ENCODE measurements around the gene PROK1. TPM values are rescaled to one million over a fixed set of nuclear protein-coding genes. Genes with fewer than 3 reads are reported as not detected.

Gene PROK1
- polyA plus RNA-seq, 1 donor (not counting 4 experiments of a cell fraction or from before 2014, with no cell fraction given), result not detected

DNA sequence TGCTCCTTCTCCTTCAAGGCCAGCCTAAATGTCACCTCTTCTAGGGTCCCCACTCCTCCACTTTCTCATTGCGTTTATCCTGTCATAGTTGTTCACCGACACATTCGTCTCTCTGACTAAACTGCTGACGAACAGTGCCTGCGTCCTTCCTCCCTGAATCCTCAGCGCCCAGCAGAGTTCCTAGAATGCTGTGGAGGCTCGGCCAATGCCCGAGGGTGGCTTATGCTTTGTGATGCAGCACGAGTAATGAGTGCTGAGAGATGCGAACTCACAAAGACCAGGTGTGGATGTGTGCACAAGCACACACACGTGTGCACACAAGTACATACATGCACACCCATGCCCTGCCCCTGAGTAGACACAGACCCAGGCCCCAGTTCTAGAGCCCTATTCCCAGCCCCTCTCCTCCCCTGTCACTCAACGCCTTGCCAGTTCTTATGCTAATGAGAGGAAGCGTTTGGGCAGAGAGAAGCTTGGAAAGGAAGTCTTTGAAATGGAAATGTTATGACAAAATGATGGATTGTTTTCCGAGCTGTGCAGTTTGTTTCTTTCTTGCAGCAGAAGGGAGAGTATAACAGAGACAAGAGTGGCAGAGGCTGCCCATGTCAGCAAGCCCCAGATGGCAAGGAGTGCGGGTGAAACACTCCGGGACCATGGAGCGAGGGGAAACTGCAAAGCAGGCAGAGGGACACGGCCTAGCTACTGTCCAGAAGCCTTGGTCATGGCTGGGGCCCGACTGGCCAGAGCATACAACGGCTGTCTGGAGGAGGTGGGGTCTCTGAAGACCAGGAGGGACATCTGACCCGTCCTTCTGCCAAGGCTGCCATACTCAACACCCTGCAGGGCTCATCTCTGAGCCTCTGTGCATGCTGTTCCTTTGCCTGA, 43.8 kb downstream of the PROK1 start:
- no peak for FAIRE-seq
- Histone ChIP-seq H3K9me3 (ENCODE audit: control insufficient read depth, low read depth, low read length) (no peaks in the 10 kb centered on the region), H3K27ac (ENCODE audit: control insufficient read depth, insufficient read depth, low read length) (no peak overlapping the region), H2AFZ (ENCODE audit: control insufficient read depth, low read length) (no peak overlapping the region), H4K20me1 (ENCODE audit: control insufficient read depth, extremely low read depth, insufficient read depth, low read length) (no peaks in the 10 kb centered on the region), H3K79me2 (ENCODE audit: control insufficient read depth, insufficient read depth, low read length) (no peaks in the 10 kb centered on the region), H3K36me3 (ENCODE audit: control insufficient read depth in 2 of 2, extremely low read depth in 1 of 2, insufficient read depth in 2 of 2, low read length in 2 of 2) (no peaks in the 10 kb centered on the region), H3K4me3 (ENCODE audit: control insufficient read depth in 2 of 3, extremely low read depth in 1 of 3, insufficient read depth in 2 of 3, low read depth in 1 of 3, low read length in 3 of 3) (no peak overlapping the region), H3K9me1 (ENCODE audit: control insufficient read depth, extremely low read depth, insufficient read depth, low read length) (no peaks in the 10 kb centered on the region), H3K9ac (ENCODE audit: control insufficient read depth, extremely low read depth, insufficient read depth, low read length) (no peak overlapping the region), H3K27me3 (ENCODE audit: control insufficient read depth, extremely low read depth, insufficient read depth, low read length) (peaks cover 3% of the 10 kb centered on the region), H3K4me2 (ENCODE audit: control insufficient read depth, extremely low read depth, insufficient read depth, low read depth, low read length) (peak overlapping the region; percentile 3), H3K4me1 (ENCODE audit: control insufficient read depth, extremely low read depth, insufficient read depth, low read length) (peaks cover 3% of the 10 kb centered on the region)
- no peak for TF ChIP-seq EZH2 (IDR thresholded peaks at IDR 0.05; ENCODE audit: low read length)
- TF ChIP-seq CTCF (optimal IDR thresholded peaks at IDR 0.05 in 1 of 3, IDR thresholded peaks at IDR 0.05 in 1 of 3, conservative IDR thresholded peaks at IDR 0.05 in 1 of 3; ENCODE audit: extremely low read depth in 1 of 3, insufficient read depth in 2 of 3, low read length in 3 of 3), result no peak
- dilution Hi-C loops (cut with MboI; ENCODE audit: extremely low pct_ligation_motif_present, low sequenced_read_pairs), result no loop called here
- no peak for DNase-seq (ENCODE audit: low read depth, low spot score)

- Histone ChIP-seq H3K36me3 (ENCODE audit: control insufficient read depth in 2 of 2, extremely low read depth in 1 of 2, insufficient read depth in 2 of 2, low read length in 2 of 2) (no peaks in the 10 kb centered on the region), H3K9ac (ENCODE audit: control insufficient read depth, extremely low read depth, insufficient read depth, low read length) (no peak overlapping the region), H3K27me3 (ENCODE audit: control insufficient read depth, extremely low read depth, insufficient read depth, low read length) (peaks cover 4% of the 10 kb centered on the region), H3K27ac (ENCODE audit: control insufficient read depth, insufficient read depth, low read length) (no peak overlapping the region), H3K4me3 (ENCODE audit: control insufficient read depth in 2 of 3, extremely low read depth in 1 of 3, insufficient read depth in 2 of 3, low read depth in 1 of 3, low read length in 3 of 3) (no peak overlapping the region), H3K9me1 (ENCODE audit: control insufficient read depth, extremely low read depth, insufficient read depth, low read length) (no peaks in the 10 kb centered on the region), H3K4me1 (ENCODE audit: control insufficient read depth, extremely low read depth, insufficient read depth, low read length) (peaks cover 3% of the 10 kb centered on the region), H2AFZ (ENCODE audit: control insufficient read depth, low read length) (no peak overlapping the region), H3K9me3 (ENCODE audit: control insufficient read depth, low read depth, low read length) (no peaks in the 10 kb centered on the region), H4K20me1 (ENCODE audit: control insufficient read depth, extremely low read depth, insufficient read depth, low read length) (no peaks in the 10 kb centered on the region), H3K4me2 (ENCODE audit: control insufficient read depth, extremely low read depth, insufficient read depth, low read depth, low read length) (no peak overlapping the region), H3K79me2 (ENCODE audit: control insufficient read depth, insufficient read depth, low read length) (no peaks in the 10 kb centered on the region)
- DNase-seq (ENCODE audit: low read depth, low spot score) (no peak), FAIRE-seq (peak; percentile 84)
- TF ChIP-seq EZH2 (IDR thresholded peaks at IDR 0.05; ENCODE audit: low read length) (no peak), CTCF (optimal IDR thresholded peaks at IDR 0.05 in 1 of 3, IDR thresholded peaks at IDR 0.05 in 1 of 3, conservative IDR thresholded peaks at IDR 0.05 in 1 of 3; ENCODE audit: extremely low read depth in 1 of 3, insufficient read depth in 2 of 3, low read length in 3 of 3) (peak; percentile 90 to 94 (median 90))
- dilution Hi-C loops (cut with MboI; ENCODE audit: extremely low pct_ligation_motif_present, low sequenced_read_pairs), result no loop called here
These were observed 45.1 kb downstream of the PROK1 start for GRCh38 chr1:110495926-110496600.

All from keratinocyte (primary cell).